AML-193 (cell line): ENCODE data around the gene NUDT14.

Experiments used
- DNase-seq, 2 experiments: peaks; one replicate each; lab custom pipeline; 2025; lab: John Stamatoyannopoulos, UW

Gene NUDT14

DNA sequence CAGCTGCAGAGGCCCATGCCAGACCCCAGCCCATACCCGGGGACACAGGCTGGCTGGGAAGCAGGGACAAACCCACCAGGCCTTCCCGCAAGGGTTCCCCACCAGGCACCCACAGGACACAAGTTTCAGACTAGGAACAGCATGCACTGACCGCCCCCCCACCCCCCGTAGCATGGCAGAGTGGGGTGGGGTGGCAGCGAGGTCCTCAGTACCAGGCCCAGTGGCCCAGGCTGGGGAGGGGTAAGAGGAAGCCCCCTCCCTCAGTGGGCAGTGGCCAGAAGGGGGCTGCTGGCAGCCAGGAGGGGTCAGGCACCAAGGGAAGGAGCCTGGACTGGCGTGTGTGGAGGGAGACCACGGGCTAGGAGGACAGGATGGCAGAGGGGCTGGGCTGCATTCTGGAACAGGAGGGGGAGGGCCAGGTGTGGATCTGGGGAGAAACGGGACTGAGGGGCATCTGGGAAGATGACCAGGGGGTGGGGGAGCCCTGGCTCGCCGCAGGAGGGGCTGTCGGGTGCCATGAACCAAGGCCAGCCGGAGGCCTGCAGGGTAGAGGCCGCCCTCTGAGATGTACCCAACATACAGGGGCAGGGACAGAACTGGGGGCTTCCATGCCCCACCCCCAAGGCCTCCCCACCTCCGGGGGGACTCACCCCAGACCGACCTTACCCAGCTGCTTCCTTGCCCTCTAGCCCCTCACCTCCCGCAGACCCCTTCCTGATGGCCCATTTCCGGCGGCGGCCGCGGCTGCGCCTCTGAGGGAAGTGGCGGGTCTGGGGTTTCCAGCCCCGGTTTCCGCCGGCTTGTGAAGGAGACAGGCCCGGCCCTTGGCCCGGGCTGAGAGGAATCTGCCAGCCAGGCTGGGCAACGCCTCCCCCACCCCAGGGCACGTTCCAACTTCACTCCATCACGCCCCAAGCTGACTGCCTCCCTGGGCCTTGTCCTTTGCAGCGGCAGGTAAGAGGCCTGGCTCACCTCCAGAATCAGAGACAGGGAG, 6.9 kb downstream of the NUDT14 start:
- DNase-seq, result peak; percentile 8 to 9

DNA sequence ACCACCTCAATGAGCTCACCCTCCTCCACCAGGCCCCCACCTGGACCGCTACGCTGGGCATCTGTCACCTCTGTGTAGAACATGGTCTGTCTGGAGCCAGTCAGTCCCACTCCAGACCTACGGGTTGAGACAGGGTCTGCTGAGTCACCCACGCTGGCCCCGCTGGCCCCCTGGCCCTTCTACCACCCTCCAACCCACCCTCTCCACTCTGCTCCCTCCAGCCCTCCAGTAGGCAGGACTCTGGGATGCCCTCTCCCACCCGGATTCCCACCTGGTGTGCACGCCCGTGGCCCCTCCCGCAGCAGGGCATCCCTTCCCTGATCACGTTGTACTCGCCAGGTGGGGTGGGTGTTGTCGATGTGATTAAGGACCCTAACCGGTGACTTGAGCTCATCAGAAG, 8.0 kb downstream of the NUDT14 start:
- no peak for DNase-seq

DNA sequence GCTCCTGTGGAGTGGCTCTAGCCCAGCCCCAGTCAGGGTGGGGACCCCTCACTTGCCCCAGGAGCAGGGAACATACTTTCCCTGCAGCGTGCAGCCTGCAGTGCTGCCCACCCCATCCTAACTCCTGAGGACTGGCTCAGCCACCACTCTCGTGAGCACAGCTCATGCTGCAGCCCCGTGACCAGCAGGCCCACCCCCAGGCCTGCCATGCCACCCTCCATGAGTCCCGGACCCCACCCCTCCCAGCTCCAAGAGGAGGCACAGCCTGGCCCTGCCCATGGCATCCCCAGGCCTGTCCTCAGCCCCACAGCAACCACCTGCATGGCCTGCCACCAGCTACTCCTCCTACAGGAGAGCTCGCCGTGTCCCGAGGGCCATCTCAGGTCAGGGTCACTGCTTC, 8.6 kb downstream of the NUDT14 start:
- DNase-seq, result no peak

- no peak for DNase-seq
Observed at GRCh38 chr14:105171004-105171673, 10.0 kb downstream of the NUDT14 start.

GRCh38 chr14:105169776-105170655, 11.1 kb downstream of the NUDT14 start:
- DNase-seq, result no peak

GRCh38 chr14:105168979-105169507, 12.1 kb downstream of the NUDT14 start:
- DNase-seq, result no peak

DNA sequence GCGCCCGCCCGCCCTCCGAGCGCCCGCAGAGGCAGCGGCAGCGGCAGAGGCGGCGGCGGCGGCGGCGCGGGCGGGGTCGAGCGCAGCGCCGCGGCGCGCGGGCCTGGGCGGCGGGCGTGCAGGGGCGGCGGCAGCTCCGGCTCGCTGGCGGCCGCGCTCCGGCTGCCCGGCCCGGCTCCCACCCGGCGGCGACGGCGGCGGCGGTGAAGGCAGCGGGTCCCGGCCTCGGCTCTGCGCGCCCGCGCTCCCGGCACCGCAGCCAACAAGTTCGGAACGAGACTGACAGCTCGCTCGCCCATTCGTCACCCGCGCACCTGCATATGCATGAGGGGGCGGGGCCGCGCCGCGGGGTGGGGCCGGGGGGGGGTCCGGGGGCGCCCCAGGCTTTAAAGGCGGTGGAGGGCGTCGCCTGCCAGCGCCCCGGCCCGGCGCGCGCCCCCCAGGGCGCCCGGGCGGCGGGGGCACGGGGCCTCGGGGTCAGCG, 12.6 kb downstream of the NUDT14 start, which contains the start of gene JAG2:
TSS of gene JAG2 (minus strand) at position 281 of the 483 bp plus-strand sequence. CDS start 356 bp downstream, outside the sequence.
- DNase-seq, result no peak

DNA sequence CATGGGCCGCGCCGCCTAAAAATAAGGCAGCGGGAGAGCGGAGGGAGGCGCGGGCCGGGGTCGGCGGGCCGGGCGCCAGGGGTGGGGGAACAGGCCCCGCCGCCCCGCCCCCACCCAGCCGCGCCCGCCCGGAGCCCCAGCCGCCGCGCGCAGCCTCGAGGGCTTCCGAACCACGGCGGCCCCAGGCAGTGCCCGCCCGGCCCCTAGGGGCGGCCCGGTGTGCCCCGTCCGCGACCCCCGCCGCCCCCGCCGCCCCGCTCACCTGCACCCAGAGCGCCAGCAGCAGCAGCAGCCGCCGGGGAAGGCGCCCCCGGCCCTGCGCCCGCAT, 13.1 kb downstream of the NUDT14 start:
- DNase-seq, result no peak

DNA sequence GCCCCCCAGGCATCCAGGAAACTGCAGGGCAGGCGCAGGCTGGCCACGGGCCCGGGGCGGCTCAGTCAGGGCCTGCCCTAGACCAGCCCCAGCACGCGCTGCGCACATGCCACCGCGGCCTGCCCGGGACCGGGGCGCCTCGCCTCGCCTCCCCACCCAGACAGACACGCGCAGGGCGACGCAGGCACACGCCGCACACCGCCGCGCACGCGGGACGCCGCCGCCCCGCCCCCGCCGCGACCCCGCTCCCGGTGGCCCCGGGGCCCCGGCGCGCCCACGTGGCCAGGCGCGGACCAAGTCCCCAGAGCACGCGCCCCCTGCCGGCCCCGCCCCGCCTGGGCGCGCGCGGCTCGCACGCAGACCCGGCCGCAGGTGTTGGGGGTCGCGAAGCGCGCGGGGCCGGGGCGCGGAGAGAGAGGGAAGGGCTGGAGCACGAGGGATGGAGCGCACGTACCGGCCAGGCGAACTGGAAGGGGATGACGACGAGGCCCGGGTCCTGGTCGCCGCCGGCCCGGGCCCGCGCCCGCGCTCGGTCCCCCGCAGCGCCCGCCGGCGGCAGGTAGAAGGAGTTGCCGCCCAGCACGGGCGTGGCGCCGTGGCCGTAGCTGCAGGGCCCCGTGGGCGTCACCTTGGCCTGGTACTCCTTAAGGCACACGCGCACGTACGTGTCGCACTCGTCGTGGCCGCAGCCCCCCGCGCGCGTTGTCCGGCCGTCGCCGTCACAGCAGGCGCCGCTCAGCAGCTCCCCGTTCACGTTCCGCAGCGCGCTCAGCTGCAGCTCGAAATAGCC, 13.6 kb downstream of the NUDT14 start:
- no peak for DNase-seq

DNA sequence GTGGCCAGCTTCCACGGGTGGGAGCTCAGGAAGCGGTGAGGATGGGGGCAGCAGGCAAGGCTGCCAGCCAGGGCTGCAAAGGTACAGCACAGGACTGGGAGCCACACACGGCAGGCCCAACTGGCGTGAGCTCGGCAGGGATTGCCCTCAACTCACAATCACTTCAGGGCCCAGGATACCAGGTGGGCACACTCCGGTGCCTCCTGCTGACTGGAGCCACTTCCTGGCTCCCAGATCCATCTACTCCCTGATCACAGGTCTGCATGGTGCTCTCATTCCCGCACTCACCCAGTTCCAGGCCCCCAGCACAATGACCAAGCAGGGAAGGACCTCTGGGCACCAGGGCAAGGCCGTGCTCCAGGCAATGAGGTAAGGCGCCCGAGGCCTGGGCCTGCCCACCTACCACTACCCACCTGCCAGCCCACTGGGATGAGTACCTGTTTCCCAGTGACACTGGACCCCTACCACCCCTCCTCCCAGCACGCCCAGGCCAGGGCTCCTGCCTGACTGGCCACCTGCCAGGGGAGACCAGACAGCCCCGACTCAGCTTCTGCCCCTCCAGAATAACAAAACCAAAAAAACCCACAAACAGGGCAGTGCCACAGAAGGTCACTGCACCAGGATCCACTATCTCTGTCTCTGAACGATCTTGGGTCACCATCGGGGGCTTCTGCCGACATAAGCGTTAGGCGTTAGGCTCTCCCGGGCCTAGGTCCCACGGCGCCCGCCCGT, 14.4 kb downstream of the NUDT14 start:
- no peak for DNase-seq

DNA sequence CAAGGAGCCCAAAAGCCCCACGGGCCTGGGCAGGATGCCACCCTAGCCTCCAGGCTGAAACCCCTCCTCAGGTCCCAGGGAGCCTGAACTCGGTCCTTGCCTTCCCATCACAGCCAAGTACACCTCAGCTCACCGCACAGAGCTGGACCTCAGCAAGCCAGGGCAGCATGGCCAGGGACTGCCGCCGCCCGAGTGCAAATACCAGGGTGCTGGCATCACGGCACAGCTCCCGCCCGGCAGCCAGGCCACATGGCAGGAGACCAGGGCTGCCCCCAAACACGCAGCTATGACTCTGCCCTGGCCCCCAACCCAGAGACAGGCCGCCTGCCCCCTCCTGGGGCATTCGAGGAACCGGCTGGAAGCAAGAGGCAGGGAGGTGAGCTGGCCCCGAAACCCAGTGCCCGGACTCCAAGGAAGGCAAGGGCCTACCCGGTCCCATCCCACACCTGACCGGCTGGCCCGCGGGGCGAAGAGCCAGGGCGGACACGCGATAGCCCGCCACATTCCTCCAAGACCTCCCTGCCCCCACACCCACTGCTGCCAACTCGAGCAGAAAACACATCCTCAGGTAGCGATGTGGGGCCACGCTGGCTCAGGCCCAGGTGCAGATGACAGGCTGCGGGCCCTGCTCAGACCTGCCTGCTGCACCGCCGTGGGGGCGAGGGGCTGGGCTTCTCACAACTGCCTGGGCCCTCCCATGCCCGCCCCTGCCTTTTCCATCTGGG, 15.2 kb downstream of the NUDT14 start:
- no peak for DNase-seq

GRCh38 chr14:105165134-105165704, 15.9 kb downstream of the NUDT14 start:
- DNase-seq, result no peak

- DNase-seq, result no peak
Observed at GRCh38 chr14:105163040-105163742, 17.9 kb downstream of the NUDT14 start.

DNA sequence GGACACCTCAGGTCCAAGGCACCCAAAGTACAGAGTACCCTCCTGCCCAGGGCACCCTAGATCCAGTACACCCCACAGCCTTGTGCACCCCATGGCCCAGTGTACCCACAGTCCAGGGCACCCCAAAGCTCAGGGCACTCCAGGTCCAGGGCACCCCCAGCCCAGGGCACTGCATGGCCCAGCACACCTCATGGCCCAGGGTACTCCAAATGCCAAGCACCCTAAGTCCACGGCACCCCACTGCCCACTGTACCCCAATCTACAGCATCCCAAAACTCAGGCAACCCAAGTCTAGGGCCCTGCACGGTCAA, 18.5 kb downstream of the NUDT14 start:
- DNase-seq, result no peak

DNA sequence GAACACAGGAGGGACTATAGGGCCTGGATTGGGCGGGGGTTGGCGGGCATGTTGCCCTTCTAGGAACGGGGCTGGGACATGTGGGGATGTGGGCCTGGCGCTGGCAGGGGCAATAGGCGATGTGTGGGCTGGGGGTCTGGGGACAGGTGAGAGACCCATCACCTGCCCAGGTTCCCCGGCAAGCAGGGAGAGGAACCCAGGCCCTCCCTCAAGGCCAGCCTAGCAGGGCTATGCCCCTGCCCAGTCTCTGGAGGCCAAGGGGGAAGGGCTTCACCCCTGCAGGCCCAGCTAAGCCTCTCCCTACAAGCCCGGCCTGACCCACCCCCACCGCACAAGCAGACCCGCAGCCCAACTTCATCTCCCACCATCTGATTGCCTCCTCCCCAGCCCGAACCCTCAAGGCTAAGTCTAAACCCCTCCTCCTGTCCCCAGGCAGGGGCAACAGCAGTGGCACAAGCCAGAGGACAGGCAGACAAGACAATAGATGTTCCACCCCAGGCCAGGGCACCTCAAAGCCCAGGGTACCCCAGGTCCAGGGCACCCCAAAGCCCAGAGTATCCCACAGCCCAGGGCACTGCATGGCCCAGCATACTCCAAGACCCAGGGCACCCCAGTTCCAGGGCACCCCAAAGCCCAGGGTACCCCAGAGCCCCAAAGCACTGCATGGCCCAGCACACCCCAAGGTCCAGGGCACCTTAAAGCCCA, 19.0 kb downstream of the NUDT14 start:
- DNase-seq, result no peak

- DNase-seq, result no peak
Observed at GRCh38 chr14:105161309-105161708, 19.8 kb downstream of the NUDT14 start.

GRCh38 chr14:105160776-105161175, 20.3 kb downstream of the NUDT14 start:
- no peak for DNase-seq

GRCh38 chr14:105159344-105159743, 21.8 kb downstream of the NUDT14 start:
- DNase-seq, result no peak
